Bronchial epithelial cell (primary cell): ENCODE results near the gene PTPRO. TPM values are rescaled to one million over a fixed set of nuclear protein-coding genes. Genes with fewer than 3 reads are reported as not detected.

Source experiments
- DNase-seq: peaks from one replicate; pipeline ENCODE4 v3.0.0-alpha.2; 2010; ENCODE audit warnings: low read depth
- FAIRE-seq: peaks from 2 replicates; lab custom pipeline; 2011; peaks lifted over from hg19 to GRCh38; lab: Jason Lieb, UNC
- H3K27me3 ChIP-seq: 2 replicates; pipeline ENCODE4 v1.5.1; 2011; ENCODE audit warnings: low read length; ENCODE audit not compliant: control insufficient read depth, insufficient read depth
- H3K36me3 ChIP-seq: 2 replicates; pipeline ENCODE4 v1.5.1; 2011; ENCODE audit warnings: low read length; ENCODE audit not compliant: control insufficient read depth, insufficient read depth
- H3K4me3 ChIP-seq: 2 replicates; pipeline ENCODE4 v1.5.1; 2011; ENCODE audit warnings: mild to moderate bottlenecking, low read depth, low read length, control low read depth
- CTCF ChIP-seq: IDR thresholded peaks from 2 replicates; pipeline ENCODE4 v1.5.1; 2011; ENCODE audit warnings: mild to moderate bottlenecking, moderate library complexity, low read length, control low read depth, inconsistent platforms; ENCODE audit not compliant: insufficient read depth, severe bottlenecking
- total RNA-seq: library from RNA; depleted of rRNA; stranded (reverse); fragments of >200 nt; gene quantifications from 2 replicates; pipeline ENCODE4 v1.2.1, GENCODE V29; 2014

PTPRO gene
- under 0.01 TPM in 1 of 2 replicates, not detected in the other for total RNA-seq

GRCh38 chr12:15322164-15323061 lies at the start of gene PTPRO:
PTPRO (plus strand) TSS chr12:15322508.
- FAIRE-seq: no peak
- peaks cover 16% of the 10 kb centered on the region for H3K27me3 ChIP-seq
- peak within 1 kb of the TSS; percentile 8 for H3K4me3 ChIP-seq
- no peaks in the 10 kb centered on the region for H3K36me3 ChIP-seq
- no peak for DNase-seq
- TF ChIP-seq CTCF: peak; percentile 3

GRCh38 chr12:15273896-15274295 lies 48.4 kb upstream of the PTPRO start:
- no peak for TF ChIP-seq CTCF
- DNase-seq: no peak
- Histone ChIP-seq H3K4me3 (no peak overlapping the region), H3K27me3 (no peaks in the 10 kb centered on the region), H3K36me3 (no peaks in the 10 kb centered on the region)
- no peak for FAIRE-seq

GRCh38 chr12:15274561-15274967 lies 47.7 kb upstream of the PTPRO start:
- Histone ChIP-seq H3K4me3 (no peak overlapping the region), H3K36me3 (no peaks in the 10 kb centered on the region), H3K27me3 (no peaks in the 10 kb centered on the region)
- FAIRE-seq (peak; percentile 68), DNase-seq (peak; percentile 92)
- no peak for TF ChIP-seq CTCF

DNA sequence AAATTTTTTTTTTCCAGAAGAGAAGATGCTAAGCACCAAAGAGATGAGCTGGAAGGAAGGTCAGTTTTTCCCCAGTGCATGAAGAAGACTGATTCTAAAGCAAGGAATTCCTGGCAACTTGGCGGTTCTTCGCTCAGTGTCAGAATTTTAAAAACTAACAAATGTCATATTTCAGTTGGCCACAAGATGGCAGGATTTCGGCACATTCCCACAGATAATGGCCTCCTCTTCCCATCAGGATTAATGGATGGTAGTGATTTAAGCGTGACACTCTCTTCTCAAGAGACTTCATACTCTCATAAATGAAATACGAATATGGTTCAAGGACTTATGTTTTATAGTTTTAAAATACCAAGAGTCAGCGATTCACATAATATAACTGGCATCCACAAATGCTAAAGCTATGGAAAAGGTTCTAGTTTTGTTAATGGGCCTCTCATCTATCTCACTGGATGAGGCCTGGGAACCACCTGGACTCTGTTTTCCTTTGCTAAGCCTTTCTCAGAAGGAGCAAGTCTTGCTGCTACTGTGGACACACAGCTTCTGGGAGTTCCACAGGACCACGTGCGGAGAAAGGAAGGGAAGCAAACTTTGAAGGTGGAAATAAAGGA lies 46.1 kb upstream of the PTPRO start:
- DNase-seq: peak; percentile 50
- TF ChIP-seq CTCF: peak; percentile 43
- no peaks in the 10 kb centered on the region for H3K27me3 ChIP-seq
- no peak overlapping the region for H3K4me3 ChIP-seq
- no peaks in the 10 kb centered on the region for H3K36me3 ChIP-seq
- no peak for FAIRE-seq

DNA sequence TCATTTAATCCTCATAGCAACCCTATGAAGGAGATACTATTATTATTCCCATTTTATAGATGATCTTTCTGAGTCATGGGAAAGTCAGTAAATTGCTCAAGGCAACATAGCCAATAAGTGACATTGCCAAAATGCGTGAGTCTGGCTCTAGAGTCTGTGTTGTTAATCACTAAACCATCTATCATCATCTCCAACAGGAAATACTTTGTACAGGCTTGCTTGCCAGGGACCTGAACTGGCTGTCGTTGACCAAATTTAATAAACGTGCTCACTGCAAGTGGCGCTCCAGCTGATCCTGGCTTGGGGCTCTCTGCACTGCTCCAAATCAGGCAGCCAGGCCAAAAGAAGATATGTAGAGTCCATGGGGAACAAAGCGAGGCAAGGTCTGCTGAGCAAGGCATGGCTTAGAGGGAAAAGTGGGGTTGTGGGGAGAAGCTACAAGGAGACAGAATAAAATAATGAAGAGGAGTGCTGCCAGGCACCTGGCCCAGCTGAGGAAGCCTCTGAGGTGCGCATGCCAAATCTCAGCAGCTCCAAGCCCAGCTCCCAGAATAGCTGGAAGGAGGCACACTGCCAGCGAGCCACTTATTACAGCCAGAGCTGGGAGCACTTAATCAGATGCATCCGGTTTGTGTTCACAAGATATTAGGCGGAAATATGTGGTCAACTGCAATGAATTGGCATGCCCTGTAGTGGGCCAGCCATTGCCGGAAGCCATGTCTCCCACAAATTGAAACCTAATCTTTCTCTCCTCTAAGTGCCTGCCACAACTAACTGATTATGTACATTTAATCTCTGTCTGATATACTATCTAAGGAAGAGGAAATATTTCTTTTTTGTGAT lies 43.3 kb upstream of the PTPRO start:
- FAIRE-seq: peak; percentile 52
- Histone ChIP-seq H3K27me3 (no peaks in the 10 kb centered on the region), H3K36me3 (no peaks in the 10 kb centered on the region), H3K4me3 (no peak overlapping the region)
- peak; percentile 1 for TF ChIP-seq CTCF
- DNase-seq: peak; percentile 95
